RPMI7951 (cell line): ENCODE data around the gene PXDN. TPM values are rescaled to one million over a fixed set of nuclear protein-coding genes. Genes with fewer than 3 reads are reported as not detected.

Source experiments
- DNase-seq: peaks from one replicate; pipeline ENCODE4 v3.0.0-alpha.2; 2012; ENCODE audit warnings: low read depth
- total RNA-seq: library from RNA; depleted of rRNA; stranded (reverse); fragments of >200 nt; shearing (Covaris generic); gene quantifications from 2 replicates; pipeline ENCODE4 v1.2.3, GENCODE V29; 2014

The PXDN gene
- total RNA-seq, 1 experiment from 2014 or later: 272 TPM

- DNase-seq: peak; percentile 100
Observed at GRCh38 chr2:1755436-1756191, 11.3 kb upstream of the PXDN start.

- no peak for DNase-seq
Observed at GRCh38 chr2:1754461-1755170, 10.3 kb upstream of the PXDN start.

- DNase-seq: no peak
Observed at GRCh38 chr2:1754046-1754445, 9.7 kb upstream of the PXDN start.

- no peak for DNase-seq
Observed at GRCh38 chr2:1752751-1753150, 8.4 kb upstream of the PXDN start.

GRCh38 chr2:1751767-1752725 is 7.7 kb upstream of the PXDN start:
- no peak for DNase-seq

- peak; percentile 90 for DNase-seq
Observed at GRCh38 chr2:1750933-1751766, 6.8 kb upstream of the PXDN start.

GRCh38 chr2:1750270-1750932 is 6.1 kb upstream of the PXDN start:
- no peak for DNase-seq

GRCh38 chr2:1749489-1750119 is 5.3 kb upstream of the PXDN start:
- DNase-seq: no peak

- peak; percentile 78 for DNase-seq
Observed at GRCh38 chr2:1748741-1749488, 4.6 kb upstream of the PXDN start.

GRCh38 chr2:1748176-1748740 is 3.9 kb upstream of the PXDN start:
- DNase-seq: peak; percentile 72

- DNase-seq: no peak
Observed at GRCh38 chr2:1747065-1747941, 3.0 kb upstream of the PXDN start.

- no peak for DNase-seq
Observed at GRCh38 chr2:1746174-1747064, 2.1 kb upstream of the PXDN start.

- no peak for DNase-seq
Observed at GRCh38 chr2:1745171-1746023, 1.1 kb upstream of the PXDN start.

- no peak for DNase-seq
Observed at GRCh38 chr2:1744151-1744445, 217 bp downstream of the PXDN start.

- peak; percentile 63 for DNase-seq
Observed at GRCh38 chr2:1743396-1744150, 742 bp downstream of the PXDN start.
